Amniotic epithelial cell (primary cell): ENCODE data around the gene EML3.
"Not testable (repeated sequence)": the region's sequence is repeated elsewhere in the genome, so short reads cannot be mapped to it uniquely, and the experiment has no call there.

Source experiments
- DNase-seq: peaks from one replicate; pipeline ENCODE4 v3.0.0-alpha.2; 2010; ENCODE audit warnings: low read depth

Gene EML3

DNA sequence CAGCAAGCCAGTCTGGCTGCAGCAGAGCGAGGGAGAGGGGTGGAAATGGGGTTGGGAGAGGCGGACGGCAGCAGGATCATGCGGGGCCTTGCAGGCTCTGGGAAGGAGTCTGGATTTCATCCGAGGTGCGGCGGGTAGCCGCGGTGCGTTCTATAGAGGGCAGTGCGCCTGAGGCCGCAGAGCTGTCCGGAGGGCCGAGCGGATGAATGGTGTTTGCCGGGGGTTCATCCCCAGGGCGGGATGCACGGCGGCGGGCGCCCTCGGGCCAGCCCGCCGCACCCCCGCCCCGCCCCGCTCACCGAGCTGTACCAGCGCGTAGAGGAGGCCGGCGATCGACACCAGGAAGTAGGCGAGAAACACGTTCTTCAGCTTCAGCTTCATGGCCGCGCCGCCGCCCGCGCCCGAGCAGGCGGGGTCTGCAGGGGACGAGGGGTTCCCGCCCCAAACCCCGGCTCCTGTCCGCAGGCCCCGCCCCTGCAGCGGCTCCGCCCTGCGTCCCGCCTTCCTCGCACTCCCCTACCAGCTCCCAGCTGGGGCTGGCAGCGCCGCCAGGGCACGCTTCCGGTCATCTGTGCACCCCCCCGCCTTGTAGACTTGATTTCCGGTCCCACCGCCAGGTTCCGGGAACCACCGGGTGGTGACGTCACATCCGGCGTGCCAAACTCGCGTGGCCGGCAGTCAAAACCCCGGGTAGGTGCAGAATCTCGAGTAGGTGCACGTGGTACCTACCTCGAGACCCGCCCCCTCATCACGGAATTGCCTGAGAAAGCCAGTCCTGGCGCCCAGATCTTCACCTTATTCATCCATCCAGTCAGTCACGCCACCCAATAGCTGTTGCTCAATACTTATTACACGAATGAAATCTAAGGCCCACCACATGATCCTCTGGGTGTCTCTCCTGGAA, 9.2 kb upstream of the EML3 start, which contains the start of gene B3GAT3:
TSS of gene B3GAT3 (minus strand) at position 420 of the 904 bp plus-strand sequence. CDS start at position 381, 39 bp downstream.
- peak; percentile 99 for DNase-seq

DNA sequence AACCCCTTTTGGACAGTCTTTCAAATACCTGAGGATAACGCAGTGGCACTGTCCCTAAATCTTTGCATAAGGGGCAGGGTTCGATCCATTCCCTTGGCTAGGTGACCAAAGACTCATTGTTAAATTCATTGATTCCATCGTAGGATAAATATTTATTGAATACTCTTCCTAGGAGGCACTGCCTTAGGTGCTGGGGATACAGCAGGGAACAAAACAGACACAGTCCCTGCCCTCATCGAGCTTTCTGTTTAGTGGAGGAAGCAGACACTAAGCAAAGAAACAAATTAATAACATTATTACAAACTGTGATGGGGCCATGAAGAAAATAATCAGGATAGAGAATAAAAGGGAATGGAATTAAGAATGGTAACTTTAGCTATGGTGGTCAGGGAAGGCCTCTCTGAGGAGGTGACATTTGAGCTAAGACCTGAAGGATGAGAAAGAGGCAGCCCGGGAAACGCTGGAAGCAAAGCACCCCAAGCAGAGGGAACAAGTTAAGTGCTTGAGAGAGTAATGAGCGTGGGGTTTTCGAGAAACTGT, 8.5 kb upstream of the EML3 start:
- no peak for DNase-seq

DNA sequence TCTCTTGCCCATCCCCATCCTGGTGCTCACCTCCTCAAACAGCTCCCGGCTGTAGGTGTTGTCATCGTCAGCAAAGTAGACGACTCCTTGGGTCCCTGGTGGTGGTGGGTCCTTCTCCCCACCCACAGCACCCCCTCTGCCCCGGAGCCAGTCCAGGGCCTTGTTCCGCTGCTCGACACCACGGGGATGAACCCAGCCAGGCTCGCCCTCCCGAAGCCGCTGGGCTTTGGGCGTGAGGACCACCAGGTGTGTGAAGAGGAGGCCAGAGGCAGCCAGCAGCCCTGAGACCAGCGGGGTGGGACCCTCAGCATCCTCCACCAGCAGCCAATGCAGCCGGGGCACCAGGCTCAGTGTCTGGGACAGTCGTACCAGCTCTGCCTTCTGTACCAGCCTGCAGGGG, 4.4 kb upstream of the EML3 start:
- not testable (repeated sequence) for DNase-seq

DNA sequence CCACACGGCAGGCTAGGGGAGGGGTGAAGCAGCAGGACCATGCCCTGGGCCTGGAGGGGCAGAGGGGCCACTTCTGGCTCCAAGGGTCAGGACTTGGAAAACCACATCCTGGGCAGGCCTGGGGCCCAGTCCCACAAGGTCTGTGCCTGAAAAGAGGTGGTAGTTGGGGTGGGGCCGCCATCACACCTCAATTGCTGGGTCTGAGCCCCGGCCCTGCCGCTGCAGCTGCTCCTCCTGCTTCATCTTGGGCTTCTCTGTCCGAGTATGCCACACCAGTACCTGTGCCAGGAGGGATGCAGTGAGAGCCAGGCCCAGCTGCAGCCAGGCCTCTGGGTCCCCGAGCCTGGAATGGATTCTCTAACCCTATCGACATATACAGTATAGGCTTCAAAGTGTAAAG, 2.9 kb upstream of the EML3 start:
- DNase-seq, result no peak

DNA sequence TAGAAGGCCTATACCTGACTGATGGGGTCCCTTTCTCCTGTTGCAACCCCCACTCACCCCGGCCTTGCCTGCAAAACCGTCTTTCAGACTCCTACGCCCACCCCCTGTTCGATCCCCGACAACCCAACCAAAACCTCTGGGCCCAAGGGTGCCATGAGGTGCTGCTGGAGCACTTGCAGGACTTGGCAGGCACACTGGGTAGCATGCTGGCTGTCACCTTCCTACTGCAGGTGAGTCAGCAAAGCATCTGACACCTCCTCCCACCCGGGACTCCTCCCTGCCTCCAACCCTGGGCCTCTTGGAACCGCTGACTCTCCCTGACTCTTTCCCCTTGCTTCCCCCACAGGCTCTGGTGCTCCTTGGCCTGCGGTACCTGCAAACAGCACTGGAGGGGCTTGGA, 1.7 kb upstream of the EML3 start:
- peak; percentile 39 for DNase-seq

DNA sequence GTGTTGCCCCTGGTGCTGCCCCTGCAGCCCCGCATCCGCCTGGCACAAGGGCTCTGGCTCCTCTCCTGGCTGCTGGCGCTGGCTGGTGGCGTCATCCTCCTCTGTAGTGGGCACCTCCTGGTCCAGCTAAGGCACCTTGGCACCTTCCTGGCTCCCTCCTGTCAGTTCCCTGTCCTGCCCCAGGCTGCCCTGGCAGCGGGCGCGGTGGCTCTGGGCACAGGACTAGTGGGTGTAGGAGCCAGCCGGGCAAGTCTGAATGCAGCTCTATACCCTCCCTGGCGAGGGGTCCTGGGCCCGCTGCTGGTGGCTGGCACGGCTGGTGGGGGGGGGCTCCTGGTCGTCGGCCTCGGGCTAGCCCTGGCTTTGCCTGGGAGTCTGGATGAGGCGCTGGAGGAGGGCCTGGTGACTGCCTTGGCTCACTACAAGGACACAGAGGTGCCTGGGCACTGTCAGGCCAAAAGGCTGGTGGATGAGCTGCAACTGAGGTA, 760 bp upstream of the EML3 start:
- DNase-seq, result no peak

DNA sequence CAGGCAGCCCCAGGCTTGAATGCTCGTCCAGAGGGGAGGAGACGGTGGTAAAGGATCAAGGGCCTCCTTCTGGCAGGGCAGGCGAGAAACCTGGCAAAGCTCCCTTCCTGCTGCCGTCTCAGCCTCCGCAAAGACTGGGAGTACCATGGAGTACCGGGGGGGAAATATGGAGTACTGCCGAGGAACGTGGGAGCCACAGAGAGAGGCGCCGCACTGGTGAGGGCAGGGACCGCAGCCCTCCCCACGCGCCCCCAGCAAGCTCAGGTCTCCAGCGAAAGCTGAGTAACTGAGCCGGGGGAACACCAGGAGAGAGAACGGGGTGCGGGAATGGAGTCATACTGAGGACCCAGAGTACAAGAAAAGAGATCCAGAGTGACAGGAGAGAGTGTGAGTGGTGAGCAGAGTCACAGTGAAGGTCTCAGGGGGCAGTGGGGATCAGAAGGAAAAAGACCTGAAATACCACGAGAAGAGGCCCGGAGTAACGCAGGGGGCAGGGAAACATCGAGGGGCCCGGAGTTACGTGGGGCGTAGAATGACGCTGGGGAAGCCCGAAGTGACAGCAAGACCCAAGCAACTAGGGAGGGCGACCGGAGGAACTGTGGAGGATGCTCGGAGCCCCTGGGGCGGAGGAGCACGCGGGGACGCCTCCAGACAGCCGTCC, 740 bp downstream of the EML3 start:
- peak; percentile 83 for DNase-seq

DNA sequence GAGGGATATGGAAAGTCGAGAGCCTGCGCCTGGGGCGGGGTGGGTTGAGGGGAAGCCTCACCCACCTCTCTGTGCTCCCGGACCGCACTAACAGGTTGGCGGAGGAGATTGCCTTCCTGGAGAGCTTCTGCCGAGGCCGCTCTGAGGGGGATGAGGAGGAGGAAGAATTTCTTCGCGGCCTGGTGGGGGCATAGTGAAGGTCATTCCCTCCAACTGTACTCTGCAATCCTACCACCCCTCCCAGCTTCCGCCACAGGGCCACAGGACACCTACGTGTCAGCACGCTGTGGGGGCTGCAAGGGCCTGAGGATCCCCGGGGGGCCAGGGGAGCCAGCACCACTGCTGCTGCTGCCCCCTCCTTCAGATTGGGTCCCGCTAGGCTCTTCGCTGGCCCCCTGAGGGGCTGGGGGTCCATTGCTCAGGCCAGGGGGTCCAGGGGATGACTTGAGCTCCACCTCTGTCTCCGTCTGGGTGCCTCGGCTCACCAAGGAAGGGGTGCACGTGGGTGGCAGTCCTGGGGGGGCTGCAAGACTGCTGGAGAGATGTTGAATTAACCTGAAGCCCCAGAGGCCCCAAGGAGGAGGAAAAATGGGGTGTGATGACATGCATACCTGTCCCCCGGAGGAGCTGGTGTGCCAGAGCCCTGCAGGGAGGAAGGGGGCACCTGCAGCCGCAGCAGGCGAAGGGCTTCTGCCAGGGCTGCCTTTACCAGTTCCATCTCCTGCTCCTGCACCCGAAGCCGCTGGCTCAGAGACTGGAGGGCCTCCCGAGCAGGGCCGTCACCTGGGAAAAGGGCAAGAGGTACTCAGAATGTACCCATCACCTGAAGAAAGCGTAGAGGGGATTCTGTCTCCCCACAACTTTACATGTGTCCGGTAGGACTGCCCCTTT, 1.5 kb downstream of the EML3 start:
- no peak for DNase-seq

DNA sequence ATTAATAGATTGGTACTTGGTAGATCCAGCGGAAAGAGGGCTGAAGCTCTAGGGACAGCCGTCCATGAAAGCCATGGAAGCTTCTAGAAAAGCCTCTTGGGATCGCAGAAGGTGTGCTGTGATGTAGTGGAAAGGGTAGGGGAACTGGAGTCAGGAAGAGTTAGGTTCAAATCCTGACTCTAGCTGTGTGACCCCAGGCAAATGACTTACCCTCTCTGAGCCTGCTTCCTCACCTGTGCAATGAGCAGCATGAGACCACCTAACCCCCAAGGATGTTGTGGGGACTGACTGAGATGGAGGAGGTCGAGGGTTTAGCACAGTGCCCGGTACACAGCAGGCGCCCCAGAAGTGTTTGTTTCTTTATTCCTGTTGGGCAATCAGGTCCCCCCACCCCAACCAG, 2.2 kb downstream of the EML3 start:
- DNase-seq, result no peak

DNA sequence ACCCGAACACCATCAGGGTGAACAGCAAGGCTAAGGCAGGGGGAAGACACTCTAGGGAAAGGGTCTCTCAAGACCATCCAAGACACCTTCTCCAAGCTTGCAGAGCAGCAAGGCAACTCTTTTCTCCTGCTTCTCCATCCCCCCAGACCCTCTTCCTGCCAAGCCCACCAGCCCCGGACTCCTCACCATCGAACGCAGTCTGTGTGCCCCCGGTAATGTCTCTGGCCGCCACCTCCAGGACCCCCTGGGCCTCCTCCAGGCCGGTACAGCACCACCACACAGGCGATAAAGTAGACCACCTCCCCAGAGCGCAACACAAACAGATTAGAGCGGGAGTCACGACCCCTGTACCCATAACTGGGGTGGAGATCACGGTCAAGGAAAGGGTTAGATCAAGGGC, 3.8 kb downstream of the EML3 start:
- DNase-seq, result no peak

DNA sequence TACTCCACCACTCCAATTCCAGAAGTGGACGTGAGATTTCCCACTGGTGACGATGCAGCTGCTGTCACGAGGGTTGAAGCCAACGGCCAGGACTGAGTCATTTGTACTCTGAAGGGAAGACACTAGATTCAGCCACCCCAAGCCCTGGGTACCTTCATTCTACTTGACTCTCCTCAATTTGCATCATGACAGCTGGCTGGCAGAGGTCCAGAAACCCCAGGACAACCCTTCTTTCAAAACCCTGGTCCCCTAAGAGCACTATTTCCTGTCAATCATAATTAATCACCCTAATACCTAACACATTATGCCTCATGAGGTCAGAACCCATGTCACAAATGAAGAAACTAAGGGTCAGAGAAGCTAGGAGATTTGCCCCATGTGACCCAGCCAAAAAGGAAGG, 4.9 kb downstream of the EML3 start:
- DNase-seq, result no peak

DNA sequence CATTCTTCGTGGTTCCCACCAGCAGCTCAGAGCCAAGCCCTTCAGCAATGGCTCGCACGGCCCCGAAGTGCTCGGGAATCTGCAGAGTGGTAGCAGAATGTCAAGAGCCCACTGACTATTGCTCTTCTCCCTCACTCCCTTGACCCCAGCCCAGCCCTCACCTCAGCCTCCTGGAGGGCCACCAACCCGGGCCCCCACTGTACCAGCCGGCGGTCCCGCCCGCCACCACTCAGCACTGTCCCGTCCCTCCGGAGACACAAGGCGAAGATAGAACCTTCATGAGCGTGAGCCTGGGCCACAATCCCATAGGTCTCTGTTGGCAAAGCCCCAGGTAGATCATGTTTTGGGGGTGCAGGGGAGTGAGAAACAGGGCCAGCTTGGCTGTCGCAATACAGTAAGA, 6.7 kb downstream of the EML3 start:
- no peak for DNase-seq

DNA sequence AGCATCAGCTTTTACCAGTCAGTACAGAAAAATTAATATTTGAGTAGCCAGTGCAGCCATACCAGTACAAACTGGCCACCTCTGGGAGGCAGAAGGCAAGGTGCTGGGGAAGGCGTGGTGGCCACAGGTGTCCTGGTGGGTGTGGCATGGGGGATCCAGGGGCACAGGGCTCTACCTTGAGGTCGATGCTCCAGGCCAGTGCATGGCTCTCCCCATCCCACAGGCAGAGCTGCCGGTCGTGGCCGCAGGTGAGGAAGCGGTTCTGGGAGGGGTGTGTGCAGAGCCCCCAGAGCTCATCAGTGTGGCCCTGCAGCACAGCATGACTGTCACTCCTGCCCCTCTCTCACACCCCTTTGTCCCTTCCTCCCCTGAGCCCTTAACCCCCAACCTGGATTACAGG, 7.1 kb downstream of the EML3 start:
- DNase-seq, result no peak

DNA sequence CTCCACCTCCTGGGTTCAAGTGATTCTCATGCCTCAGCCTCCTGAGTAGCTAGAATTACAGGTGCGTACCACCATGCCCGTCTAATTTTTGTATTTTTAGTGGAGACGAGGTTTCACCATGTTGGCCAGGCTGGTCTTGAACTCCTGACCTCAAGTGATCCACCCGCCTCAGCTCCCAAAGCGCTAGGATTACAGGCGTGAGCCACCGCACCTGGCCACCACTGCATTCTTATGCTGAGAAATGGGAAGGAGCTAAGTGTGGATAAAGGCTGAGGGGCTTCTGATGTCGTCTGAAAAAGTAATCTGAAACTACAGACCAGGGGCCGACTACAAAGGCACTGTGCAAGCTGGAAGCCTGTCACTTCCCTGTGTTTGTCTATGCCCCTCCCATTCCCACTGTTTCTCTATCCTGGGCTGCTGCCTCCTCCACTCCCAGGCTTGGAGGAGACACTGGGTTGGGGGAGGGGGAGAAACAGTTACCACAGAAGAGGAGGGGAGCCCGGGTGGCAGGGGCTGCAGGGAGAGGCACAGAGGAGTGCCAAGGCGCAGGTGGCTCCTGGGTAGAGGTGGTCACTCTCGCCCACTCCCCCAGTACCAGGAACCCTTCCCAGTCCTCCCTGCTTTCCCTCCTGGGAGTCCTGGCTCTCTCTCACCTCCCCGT, 8.0 kb downstream of the EML3 start:
- DNase-seq, result no peak

DNA sequence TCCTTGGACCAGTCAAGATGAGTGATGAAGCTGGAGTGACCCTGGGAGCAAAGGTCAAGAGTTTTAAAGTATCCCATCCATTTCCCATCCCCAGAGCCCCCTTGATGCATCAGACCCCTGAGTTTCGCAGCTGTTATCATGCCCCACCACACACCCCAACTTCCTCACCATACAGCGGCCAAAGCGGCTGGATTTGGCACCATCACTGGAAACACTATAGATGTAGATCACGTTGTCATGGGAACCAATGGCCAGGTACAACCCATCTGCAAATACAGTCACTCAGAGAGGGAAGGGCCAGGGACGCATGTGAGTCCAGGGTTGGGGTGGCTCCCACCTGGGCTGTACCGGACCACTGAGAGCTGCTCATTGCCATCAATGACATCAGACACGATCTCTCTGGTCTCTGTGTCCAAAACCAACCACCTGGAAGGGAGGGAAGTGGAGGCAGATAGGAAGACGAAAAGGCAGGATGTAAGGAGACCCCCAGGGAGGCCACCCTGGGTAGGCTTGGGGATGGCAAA, 8.7 kb downstream of the EML3 start:
- DNase-seq, result no peak

DNA sequence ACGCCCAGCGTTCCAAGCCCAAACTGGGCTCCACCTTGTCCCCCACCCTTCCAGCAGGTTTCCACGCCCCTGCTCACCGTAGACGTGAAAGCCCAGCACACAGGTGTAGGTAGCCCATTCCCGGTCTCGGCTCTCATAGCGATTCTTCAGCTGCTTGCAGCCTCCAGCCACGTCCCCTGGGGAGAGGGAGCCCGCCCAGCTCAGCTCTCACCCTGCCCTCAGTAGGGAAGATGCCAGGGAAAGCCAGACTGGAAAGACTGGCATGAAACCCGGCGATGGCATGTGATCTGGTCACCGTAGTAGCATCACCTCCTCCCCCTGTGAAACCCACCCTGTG, 9.5 kb downstream of the EML3 start:
- no peak for DNase-seq

DNA sequence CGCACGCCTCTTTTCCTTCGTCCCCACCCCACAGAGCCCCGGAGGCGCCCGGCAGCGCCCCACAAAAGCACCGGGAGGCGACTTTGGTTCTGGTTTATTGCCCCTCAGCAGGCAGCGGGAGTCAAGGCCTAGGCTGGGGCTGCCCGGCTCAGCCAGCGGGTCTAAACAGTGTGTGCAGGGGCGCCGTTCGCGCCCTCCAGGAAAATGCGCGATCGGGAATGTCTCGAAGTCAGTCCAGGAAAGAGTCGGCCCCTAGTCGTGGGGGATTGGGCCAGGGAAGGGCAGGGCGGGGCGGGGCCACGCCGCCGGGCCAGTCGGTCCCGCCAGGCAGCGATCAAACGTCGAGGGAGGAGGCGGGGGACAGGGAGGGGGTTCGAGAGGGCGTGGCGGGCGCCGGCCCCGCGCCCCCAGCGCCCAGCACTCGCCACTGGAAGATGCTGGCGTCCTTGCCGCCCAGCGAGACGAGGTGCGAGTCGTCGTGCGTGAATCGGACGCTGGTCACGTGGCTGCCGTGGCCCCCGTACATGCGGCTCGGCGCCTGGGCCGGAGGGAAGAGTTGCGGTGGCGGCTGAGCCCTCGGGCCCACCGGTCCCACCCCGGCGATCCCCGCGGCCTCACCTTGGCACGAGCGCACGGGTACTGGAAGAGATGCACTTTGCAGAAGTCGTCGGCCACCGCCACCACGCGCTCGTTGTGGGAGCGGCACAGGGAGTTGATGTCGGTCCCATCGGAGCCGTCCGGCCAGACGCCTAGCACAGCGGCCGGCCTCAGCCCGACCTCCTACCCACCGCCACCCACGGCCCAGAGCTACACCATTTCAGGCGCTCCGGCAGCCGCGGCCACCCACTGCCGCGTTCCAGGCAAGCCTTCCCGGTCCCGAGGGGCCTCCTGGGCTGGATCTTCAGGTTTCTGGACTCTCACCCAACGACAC, 10.2 kb downstream of the EML3 start:
- DNase-seq, result peak; percentile 67

DNA sequence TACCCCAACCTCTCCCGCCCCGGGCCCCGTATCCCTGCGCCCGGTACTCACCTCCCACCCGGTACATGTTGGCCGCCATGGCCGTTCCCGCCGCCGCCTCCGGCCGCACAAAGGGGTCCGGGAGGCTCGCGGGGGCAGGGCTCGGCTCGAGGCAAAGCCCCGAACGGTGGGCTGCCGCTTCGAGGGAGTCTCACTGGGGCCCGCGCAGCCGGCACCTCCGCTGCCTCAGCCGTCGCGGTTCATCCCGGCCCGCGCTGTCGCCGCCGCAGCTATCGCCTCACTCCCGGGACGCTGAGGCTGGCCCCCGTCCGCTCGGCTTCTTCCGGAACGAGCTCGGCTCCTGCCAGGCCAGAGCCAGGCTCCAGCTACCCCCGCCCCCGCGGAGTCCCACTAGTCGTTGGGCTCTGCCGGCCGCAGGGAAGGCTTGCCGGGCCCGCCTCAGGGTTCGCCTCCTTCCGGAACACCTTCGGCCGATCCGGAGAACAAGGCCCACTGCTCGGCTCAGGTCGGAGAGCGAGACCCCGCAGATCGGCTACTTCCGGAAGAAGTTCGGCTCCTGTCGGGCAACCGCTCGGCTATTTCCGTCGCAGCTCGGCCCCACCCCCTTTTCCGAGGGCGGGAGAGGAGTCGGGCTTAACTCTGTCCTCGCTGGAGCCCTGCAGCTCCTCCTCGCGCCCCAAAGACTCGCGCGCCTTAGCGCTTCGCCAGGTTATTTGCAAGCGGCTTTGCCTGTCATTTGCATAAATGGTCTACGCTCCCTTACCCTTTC, 11.0 kb downstream of the EML3 start, which contains the start of gene MTA2:
TSS of gene MTA2 (minus strand) at position 494 of the 769 bp plus-strand sequence. CDS start at position 79, 415 bp downstream.
- DNase-seq, result peak; percentile 95

DNA sequence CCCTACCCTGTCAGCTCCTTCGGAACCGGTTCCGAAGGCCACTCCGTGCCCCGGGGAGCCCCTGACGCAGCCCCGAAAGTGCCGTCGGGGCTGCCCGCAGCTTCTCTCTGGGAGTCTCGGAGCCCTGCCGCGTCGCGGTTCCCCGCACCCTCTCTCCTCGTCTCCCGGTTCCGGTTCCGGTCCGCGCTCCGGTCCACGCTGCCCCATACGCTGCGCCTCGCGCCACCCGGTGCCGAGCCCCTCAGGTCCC, 11.5 kb downstream of the EML3 start:
- DNase-seq, result no peak
